ENCODE results near the gene AGPS. TPM values are rescaled to one million over a fixed set of nuclear protein-coding genes. Genes with fewer than 3 reads are reported as not detected.

AGPS gene
- total and polyA plus RNA-seq, 2 of the 13 experiments (the other 11 are each of a cell fraction or from before 2014, with no cell fraction given) = 39.4 to 99.0 TPM

GRCh38 chr2:177392373-177393202 is at the start of gene AGPS (continued):
- TF ChIP-seq, protein P1, sequence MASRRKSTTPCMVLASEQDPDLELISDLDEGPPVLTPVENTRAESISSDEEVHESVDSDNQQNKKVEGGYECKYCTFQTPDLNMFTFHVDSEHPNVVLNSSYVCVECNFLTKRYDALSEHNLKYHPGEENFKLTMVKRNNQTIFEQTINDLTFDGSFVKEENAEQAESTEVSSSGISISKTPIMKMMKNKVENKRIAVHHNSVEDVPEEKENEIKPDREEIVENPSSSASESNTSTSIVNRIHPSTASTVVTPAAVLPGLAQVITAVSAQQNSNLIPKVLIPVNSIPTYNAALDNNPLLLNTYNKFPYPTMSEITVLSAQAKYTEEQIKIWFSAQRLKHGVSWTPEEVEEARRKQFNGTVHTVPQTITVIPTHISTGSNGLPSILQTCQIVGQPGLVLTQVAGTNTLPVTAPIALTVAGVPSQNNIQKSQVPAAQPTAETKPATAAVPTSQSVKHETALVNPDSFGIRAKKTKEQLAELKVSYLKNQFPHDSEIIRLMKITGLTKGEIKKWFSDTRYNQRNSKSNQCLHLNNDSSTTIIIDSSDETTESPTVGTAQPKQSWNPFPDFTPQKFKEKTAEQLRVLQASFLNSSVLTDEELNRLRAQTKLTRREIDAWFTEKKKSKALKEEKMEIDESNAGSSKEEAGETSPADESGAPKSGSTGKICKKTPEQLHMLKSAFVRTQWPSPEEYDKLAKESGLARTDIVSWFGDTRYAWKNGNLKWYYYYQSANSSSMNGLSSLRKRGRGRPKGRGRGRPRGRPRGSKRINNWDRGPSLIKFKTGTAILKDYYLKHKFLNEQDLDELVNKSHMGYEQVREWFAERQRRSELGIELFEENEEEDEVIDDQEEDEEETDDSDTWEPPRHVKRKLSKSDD (CRISPR knock-in tag; IDR thresholded peaks at IDR 0.05; ENCODE audit: low read depth) = peak; percentile 61
- TF ChIP-seq, protein P2, sequence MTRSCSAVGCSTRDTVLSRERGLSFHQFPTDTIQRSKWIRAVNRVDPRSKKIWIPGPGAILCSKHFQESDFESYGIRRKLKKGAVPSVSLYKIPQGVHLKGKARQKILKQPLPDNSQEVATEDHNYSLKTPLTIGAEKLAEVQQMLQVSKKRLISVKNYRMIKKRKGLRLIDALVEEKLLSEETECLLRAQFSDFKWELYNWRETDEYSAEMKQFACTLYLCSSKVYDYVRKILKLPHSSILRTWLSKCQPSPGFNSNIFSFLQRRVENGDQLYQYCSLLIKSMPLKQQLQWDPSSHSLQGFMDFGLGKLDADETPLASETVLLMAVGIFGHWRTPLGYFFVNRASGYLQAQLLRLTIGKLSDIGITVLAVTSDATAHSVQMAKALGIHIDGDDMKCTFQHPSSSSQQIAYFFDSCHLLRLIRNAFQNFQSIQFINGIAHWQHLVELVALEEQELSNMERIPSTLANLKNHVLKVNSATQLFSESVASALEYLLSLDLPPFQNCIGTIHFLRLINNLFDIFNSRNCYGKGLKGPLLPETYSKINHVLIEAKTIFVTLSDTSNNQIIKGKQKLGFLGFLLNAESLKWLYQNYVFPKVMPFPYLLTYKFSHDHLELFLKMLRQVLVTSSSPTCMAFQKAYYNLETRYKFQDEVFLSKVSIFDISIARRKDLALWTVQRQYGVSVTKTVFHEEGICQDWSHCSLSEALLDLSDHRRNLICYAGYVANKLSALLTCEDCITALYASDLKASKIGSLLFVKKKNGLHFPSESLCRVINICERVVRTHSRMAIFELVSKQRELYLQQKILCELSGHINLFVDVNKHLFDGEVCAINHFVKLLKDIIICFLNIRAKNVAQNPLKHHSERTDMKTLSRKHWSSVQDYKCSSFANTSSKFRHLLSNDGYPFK (CRISPR knock-in tag; IDR thresholded peaks at IDR 0.05; ENCODE audit: borderline replicate concordance) = peak; percentile 92
- TF ChIP-seq DR1 (CRISPR knock-in tag; IDR thresholded peaks at IDR 0.05) (peak; percentile 87), RBFOX2 (IDR thresholded peaks at IDR 0.05; ENCODE audit: low read depth, low read length) (peak; percentile 99), ZNF232 (CRISPR knock-in tag; IDR thresholded peaks at IDR 0.05; ENCODE audit: borderline replicate concordance) (peak; percentile 97), SAFB2 (CRISPR knock-in tag; IDR thresholded peaks at IDR 0.05; ENCODE audit: borderline replicate concordance, low read depth) (peak; percentile 96; the same call in 1 of the 2 replicates), SUZ12 (IDR thresholded peaks at IDR 0.05; ENCODE audit: low read depth, low read length) (peak; percentile 42), SMYD3 (CRISPR knock-in tag; IDR thresholded peaks at IDR 0.05) (peak; percentile 91), HOXA5 (CRISPR knock-in tag; IDR thresholded peaks at IDR 0.05) (peak; percentile 98), CBX1 (IDR thresholded peaks at IDR 0.05; ENCODE audit: low read depth) (peak; percentile 96), ZC3H13 (CRISPR knock-in tag; IDR thresholded peaks at IDR 0.05) (peak; percentile 98), NFAT5 (CRISPR knock-in tag; IDR thresholded peaks at IDR 0.05) (peak; percentile 97), CCAR2 (optimal IDR thresholded peaks at IDR 0.05; ENCODE audit: low read depth, low read length) (no peak)
- TF ChIP-seq, protein P3, sequence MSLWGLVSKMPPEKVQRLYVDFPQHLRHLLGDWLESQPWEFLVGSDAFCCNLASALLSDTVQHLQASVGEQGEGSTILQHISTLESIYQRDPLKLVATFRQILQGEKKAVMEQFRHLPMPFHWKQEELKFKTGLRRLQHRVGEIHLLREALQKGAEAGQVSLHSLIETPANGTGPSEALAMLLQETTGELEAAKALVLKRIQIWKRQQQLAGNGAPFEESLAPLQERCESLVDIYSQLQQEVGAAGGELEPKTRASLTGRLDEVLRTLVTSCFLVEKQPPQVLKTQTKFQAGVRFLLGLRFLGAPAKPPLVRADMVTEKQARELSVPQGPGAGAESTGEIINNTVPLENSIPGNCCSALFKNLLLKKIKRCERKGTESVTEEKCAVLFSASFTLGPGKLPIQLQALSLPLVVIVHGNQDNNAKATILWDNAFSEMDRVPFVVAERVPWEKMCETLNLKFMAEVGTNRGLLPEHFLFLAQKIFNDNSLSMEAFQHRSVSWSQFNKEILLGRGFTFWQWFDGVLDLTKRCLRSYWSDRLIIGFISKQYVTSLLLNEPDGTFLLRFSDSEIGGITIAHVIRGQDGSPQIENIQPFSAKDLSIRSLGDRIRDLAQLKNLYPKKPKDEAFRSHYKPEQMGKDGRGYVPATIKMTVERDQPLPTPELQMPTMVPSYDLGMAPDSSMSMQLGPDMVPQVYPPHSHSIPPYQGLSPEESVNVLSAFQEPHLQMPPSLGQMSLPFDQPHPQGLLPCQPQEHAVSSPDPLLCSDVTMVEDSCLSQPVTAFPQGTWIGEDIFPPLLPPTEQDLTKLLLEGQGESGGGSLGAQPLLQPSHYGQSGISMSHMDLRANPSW (CRISPR knock-in tag; IDR thresholded peaks at IDR 0.05; ENCODE audit: borderline replicate concordance) = peak; percentile 74; the same call in 1 of the 2 replicates
